Measurements from ENCODE around the gene FER. TPM values are rescaled to one million over a fixed set of nuclear protein-coding genes. Genes with fewer than 3 reads are reported as not detected.

FER gene
- polyA plus RNA-seq, 1 donor from 2014 or later, result 8.5 TPM

GRCh38 chr5:108917596-108917995 lies 169.9 kb downstream of the FER start:
- Histone ChIP-seq H3K9ac (ENCODE audit: low read length) (no peak overlapping the region), H2AFZ (ENCODE audit: low read depth, low read length) (no peak overlapping the region), H3K9me3 (ENCODE audit: low read length) (no peaks in the 10 kb centered on the region), H3K27me3 (ENCODE audit: insufficient read depth, low read depth, low read length) (no peaks in the 10 kb centered on the region), H3K36me3 (ENCODE audit: insufficient read depth, low read length) (no peaks in the 10 kb centered on the region), H3K27ac (ENCODE audit: low read length) (no peak overlapping the region), H3K9me2 (ENCODE audit: insufficient read depth, low read length) (no peaks in the 10 kb centered on the region), H3K79me2 (replicated peaks; ENCODE audit: insufficient read depth, low read length) (no peaks in the 10 kb centered on the region), H3F3A (ENCODE audit: insufficient read depth, low read length, poor library complexity, severe bottlenecking) (no peaks in the 10 kb centered on the region), H4K20me1 (ENCODE audit: insufficient read depth) (no peaks in the 10 kb centered on the region), H3K4me2 (ENCODE audit: low read length) (no peak overlapping the region), H3K4me3 (ENCODE audit: low read length) (no peak overlapping the region)
- no peak for TF ChIP-seq SMC3 (conservative IDR thresholded peaks at IDR 0.05; ENCODE audit: poor library complexity)
- no peak for TF ChIP-seq REST (IDR thresholded peaks at IDR 0.05; ENCODE audit: borderline replicate concordance)
- no peak for TF ChIP-seq EZH2 (IDR thresholded peaks at IDR 0.05; ENCODE audit: borderline replicate concordance, insufficient read depth, low read length, poor library complexity, severe bottlenecking)
- no peak for TF ChIP-seq MXI1 (conservative IDR thresholded peaks at IDR 0.05; ENCODE audit: poor library complexity, severe bottlenecking)
- TF ChIP-seq EP300 (conservative IDR thresholded peaks at IDR 0.05; ENCODE audit: poor library complexity, severe bottlenecking), result no peak
- TF ChIP-seq CTCF (IDR thresholded peaks at IDR 0.05; ENCODE audit: poor library complexity, severe bottlenecking), result no peak
- no peak for TF ChIP-seq POLR2AphosphoS5 (IDR thresholded peaks at IDR 0.05)
- no peak for TF ChIP-seq RAD21 (conservative IDR thresholded peaks at IDR 0.05)
- TF ChIP-seq TAF1 (IDR thresholded peaks at IDR 0.05; ENCODE audit: low read depth), result no peak

DNA sequence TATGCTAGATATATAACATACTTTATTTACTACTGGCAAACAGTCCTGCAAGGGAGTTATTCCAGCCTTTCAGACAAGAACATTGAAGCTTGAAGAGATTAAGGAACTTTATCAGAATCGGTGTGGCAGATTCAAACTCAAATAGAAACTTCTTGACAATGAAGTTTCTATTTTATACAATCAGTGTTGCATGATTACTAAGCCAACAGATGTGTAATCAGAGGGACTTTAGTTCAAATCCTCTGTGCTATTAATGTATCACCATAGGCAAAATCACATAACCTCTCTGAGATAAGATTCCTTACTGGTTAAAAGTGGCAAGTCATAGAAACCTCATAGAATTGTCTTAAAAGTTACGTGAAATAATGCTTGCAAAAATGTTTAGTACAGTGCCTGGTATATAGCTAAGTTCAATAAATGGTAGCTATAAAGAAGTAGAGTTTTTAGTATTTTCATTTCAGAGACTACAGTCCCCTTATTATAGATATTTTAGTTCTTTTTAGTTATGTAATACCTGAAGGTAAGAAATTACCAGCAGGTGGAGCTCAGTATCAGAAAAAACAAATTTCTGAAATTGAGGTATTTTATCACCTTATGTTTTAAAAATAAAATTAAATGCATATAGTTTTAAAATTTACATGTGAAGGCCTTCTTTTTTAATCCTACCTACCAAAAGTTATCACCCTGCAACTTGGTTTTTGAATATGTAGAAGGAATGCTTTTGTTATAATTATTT lies 172.1 kb downstream of the FER start:
- Histone ChIP-seq H3K79me2 (replicated peaks; ENCODE audit: insufficient read depth, low read length) (no peaks in the 10 kb centered on the region), H3K4me3 (ENCODE audit: low read length) (no peak overlapping the region), H3K4me2 (ENCODE audit: low read length) (no peak overlapping the region), H3K27ac (ENCODE audit: low read length) (no peak overlapping the region), H3F3A (ENCODE audit: insufficient read depth, low read length, poor library complexity, severe bottlenecking) (no peaks in the 10 kb centered on the region), H3K9me2 (ENCODE audit: insufficient read depth, low read length) (no peaks in the 10 kb centered on the region), H4K20me1 (ENCODE audit: insufficient read depth) (no peaks in the 10 kb centered on the region), H3K27me3 (ENCODE audit: insufficient read depth, low read depth, low read length) (no peaks in the 10 kb centered on the region), H3K9ac (ENCODE audit: low read length) (no peak overlapping the region), H3K9me3 (ENCODE audit: low read length) (no peaks in the 10 kb centered on the region), H2AFZ (ENCODE audit: low read depth, low read length) (no peak overlapping the region), H3K36me3 (ENCODE audit: insufficient read depth, low read length) (no peaks in the 10 kb centered on the region)
- TF ChIP-seq MXI1 (conservative IDR thresholded peaks at IDR 0.05; ENCODE audit: poor library complexity, severe bottlenecking) (no peak), CTCF (IDR thresholded peaks at IDR 0.05; ENCODE audit: poor library complexity, severe bottlenecking) (peak; percentile 53), SMC3 (conservative IDR thresholded peaks at IDR 0.05; ENCODE audit: poor library complexity) (peak; percentile 61), POLR2AphosphoS5 (IDR thresholded peaks at IDR 0.05) (no peak), RAD21 (conservative IDR thresholded peaks at IDR 0.05) (peak; percentile 55)
